HG03064 (cell line): ENCODE measurements around the gene IPP.
A peak's percentile ranks its signal among the peaks of the same experiment; 100 is the strongest.
"Not testable (repeated sequence)": the region's sequence is repeated elsewhere in the genome, so short reads cannot be mapped to it uniquely, and the experiment has no call there.

Experiments
- ATAC-seq: cut with Tn5 transposase; IDR thresholded peaks from one replicate; pipeline ENCODE4 v1.9.1; 2021; ENCODE audit warnings: low read depth; ENCODE audit not compliant: unreplicated experiment

Gene IPP

DNA sequence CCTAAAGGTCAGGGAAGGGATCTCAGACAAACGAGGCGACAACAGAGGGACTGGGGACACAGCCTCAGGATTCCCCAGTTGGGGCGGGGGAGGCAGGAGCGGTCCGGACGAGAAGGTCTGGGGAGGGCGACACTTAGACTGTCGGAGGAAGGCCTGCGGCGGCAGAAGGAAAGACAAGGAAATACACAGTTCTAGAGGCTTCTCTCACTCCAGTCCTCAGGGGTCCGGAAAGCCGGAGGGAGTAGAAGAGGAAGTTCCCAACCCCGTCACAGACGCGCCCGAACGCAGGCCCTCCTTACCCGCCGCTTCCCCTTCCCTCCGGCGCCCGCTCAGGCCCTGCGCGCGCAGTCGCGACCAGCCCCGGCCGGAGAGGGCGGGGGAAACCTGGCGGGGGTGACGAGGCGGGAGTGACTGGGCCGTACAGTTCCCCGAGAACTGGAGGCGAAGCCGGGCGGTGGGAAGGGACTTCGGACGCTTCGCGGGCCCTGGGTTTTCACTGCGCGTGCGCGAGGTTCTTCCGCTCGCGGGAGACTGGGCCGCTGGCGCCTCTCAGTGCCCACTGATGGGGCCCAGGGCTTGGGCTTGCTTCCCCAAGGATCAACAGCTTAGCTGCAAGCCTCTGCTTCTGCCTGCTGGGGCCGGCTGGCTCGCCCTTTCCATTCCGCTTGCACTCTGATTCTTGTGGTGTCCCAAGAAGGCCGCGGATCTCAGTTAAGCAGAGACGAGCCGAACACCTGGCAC, at the start of gene IPP:
Gene IPP, minus strand, starts transcription at position 356 of the 741 bp plus-strand sequence. CDS start 4,242 bp downstream, outside the sequence.
- peak; percentile 91 for ATAC-seq

DNA sequence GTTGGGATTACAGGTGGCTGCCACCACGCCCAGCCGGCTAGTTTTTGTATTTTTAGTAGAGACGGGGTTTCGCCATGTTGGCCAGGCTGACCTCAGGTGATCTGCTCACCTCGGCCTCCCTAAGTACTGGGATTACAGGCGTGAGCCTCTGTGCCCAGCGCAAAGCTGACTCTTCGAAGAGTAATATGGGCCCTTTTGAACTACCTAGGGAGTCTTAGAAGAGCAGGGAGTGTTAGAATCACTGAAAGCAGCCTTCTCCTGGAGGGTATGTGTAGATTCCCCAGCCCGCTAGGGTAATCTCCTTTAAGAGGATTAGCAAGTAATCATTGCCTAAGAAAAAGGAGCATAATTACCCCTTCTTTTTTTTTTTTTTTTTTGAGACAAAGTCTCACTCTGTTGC, 46.5 kb upstream of the IPP start:
- ATAC-seq, result no peak

DNA sequence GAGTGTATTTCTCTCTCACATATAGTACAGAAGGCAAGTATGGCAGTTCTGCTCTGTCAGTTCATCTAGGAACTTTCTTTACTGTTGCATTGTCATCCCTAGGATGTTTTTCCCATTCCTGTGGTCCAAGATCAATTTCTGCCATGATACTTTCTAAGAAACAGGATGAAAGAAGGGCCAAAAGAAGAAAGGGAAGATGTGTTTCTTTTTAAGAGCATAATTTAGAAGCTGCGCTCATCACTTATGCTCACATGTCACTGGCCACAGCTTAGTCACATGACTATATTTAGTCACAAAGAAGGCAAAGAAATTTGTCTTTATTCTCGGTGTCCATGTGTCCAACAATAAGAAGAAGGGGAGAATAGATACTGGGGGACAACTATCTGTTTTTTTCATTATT, 45.9 kb upstream of the IPP start:
- ATAC-seq, result no peak

DNA sequence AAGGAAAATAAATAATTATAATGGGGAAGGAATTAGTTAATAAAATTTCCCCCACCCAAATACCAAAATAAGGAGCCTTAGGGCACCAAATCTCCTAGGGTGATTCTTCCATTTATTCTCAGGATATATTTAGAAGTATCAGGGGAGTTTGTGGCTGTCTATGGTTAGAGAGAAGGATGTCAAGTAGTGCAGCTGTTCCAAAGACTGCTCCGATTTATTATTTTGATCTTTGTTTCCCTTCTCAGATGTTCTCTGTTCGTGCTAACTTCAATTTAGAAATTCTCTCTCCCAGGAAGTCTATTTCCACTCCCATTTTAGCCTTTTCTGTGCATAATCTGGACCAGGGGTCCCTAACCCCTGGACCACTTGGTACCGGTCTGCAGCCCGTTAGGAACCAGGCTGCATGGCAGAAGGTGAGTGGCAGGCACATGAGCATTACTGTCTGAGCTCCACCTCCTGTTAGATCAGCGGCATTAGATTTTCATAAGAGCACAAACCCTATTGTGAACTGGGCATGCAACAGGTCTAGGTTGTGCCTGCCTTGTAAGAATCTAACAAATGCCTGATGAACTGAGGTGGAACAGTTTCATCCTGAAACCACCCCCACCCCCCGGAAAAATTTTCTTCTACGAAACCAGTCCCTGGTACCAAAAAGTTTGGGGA, 43.6 kb upstream of the IPP start:
- ATAC-seq, result no peak

DNA sequence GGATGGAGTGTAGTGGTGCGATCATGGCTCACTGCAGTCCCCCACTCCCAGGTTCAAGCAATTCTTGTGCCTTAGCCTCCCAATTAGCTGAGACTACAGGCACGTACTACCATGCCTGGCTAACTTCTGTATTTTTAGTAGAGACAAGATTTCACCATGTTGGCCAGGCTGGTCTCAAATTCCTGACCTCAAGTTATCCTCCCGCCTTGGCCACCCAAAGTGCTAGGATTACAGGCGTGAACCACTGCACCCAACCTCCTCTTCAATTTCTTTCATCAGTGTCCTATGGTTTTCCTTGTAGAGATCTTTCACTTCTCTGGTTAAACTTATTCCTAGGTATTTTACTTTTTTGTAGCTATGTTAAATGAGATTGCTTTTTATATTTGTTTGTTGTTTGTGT, 42.3 kb upstream of the IPP start:
- ATAC-seq, result no peak

DNA sequence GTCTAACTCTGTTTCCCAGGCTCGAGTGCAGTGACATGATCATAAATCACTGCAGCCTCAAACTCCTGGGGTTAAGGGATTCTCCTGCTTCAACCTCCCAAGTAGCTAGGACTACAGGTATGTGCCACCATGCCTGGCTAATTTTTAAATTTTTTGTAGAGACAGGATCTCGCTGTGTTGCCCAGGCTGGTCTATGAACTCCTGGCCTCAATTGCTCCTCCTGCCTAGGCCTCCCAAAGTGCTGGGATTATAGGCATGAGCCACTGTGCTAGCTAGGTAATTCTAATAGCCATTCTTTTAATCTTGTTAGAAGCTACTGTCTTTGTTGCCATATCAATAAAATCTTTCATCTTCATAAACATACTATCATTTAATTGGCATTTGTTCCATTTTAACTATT, 39.1 kb upstream of the IPP start:
- no peak for ATAC-seq

DNA sequence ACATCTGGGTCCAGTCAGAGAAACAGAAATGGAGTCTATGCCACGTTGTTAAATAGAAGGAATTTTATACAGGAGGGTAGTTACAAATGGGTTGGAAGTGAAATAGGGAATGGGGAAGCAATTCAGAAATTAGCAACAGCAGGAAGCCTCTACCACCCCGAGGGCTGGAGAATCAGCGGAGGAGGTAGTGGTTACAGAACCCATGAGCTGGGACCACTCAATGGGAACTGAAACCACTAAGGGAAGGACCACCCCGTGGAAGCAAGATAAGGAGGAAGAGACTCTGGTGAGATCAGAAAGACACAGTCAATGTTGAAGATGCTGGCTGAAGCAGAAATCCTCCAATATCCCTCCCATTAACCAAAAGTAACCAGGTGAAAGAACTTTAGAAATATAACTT, 37.5 kb upstream of the IPP start:
- ATAC-seq, result no peak

DNA sequence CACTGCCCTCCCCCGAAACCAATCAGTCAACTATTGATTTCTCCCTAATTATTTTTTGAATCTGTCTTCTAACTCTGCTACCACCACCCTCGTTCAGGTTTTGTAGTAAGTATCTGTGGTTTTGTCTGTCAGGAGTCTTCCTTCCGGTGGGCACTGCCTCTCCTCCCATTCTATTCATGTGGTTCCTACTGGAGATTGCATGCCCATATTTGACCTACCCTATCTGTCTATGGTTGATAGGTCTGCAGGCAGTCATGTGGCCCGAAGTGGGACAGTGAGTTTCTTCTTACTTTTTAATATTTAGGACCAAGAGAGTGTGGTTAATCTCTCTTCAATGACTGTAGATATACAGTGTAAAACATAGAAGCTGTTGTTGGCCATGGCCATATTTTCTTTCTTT, 35.1 kb upstream of the IPP start:
- ATAC-seq, result no peak

DNA sequence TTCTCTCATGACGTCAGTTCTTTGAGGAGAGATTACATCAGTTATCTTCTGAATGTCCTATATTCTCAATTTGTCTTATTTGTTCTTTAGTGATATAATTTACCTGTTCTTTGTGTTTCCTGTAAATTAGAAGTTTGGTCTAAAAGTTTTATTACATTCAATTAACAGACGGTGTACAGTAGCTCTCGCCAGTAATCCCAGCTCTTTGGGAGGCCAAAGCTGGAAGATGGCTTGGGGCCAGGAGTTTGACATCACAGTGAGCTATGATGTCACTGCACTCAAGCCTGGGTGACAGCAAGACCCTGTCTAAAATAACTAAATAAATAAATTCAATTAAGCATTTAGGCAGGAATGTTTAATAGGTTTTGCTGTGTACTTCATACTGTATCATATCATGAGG, 25.3 kb upstream of the IPP start:
- no peak for ATAC-seq

DNA sequence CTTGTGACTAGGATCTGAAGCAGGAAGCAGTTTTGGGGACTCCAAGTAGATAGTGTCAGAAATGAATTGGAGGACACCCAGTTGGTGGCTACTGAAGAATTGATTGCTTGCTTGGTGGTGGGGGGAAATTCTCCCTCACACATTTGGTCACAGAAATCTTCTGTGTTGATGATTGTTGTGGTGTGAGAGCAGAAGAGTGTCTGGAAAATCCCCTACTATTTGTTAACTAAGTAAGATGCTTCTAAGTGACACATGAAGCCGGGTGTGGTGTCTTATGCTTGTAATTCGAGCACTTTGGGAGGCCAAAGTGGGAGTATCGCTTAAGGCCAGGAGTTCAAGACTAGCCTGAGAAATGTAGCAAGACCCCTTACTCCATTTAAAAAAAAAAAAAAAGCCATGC, 22.5 kb upstream of the IPP start:
- no peak for ATAC-seq

DNA sequence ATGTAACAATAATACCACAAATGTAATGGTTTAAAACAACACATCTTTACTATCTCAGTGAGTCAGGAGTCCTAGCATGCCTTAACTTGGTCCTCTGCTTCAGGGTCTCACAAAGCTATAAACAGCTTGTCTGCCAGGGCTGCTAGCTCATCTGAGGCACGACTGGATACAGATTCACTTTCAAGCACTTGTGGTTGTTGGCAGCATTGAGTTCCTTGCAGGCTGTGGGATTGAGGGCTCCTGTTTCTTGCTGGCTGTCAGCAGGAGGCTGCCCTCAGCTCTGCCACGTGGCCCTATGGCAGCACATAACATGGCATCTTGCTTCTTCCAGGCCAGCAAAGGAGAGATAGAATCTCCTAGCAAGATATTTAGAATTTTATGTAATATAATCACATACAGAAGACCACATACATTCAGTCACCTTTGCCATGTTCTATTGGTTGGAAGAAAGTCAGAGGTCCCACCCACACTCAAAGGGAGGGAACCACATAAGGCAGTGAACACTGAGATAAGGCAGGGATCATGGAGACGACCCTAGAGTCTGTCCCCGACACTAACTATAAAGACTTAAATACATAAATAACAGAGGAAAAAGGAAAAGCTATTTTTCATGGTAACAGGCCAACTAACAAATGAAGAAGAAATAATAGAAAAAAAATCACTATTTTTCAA, 18.9 kb upstream of the IPP start:
- ATAC-seq, result no peak

DNA sequence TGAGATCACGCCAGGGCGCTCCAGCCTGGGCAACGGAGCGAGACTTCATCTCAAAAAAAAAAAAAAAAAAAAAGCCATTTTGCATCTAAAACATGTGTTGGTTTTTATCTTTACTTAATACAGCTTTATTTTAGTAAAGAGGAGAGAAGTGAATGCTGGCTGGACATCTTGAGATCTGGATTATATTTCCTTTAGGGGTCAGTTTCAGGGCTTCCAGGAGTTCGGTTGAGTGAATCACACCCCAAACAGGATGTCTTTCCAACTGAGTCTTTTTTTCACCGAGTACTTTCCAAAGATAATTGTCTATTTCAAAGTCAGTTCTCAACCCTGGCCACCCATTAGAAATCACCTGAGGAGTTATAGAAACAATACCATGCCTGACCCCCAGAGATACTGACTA, 16.6 kb upstream of the IPP start:
- ATAC-seq, result no peak

DNA sequence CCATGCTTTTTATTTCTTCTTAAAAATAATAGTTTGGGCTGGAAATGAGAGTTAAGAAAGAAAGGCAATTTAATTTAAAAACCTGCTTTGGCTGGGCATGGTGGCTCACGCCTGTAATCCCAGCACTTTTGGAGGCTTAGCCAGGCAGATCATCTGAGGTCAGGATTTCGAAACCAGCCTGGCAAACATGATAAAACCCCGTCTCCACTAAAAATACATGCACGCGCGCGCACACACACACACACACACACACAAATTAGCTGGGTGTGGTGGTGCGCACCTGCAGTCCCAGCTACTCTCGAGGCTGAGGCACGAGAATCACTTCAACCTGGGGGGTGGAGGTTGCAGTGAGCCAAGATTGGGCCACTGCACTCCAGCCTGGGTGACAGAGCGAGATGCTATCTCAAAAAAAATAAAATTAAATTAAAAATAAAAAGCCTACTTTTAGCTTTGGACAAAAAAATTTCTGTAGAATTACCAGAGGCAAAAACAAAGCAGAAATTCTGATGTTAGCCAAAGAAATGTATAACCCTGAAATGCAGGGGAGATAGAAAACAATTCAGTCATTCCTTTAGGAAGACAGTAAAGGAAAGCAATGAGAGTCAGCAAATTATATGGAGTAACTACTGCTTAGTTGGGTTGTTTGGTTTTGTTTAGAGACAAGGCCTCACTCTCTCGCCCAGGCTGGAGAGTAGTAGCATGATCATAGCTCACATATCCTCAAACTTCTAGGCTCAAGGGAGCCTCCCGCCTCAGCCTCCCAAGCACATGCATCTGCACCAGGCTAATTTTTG, 15.7 kb upstream of the IPP start:
- no peak for ATAC-seq

DNA sequence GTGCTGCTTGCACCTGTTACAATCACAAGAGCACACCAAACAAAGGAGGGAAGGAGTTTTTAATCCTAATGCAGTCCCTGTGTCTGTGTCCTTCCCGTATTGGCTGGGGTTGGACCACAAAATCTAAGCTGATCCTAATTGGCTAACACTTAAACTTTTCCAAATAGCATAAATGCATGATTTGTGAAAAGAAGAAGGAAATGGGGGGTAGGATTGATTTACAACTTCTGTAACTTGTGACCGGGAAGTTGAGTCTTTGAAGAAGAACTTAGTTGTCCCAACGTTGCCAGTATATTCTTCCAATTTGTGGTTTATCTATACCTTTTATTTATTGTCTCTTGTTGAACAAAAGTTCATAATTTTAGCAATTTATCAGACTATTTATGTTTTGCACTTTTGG, 11.8 kb upstream of the IPP start:
- ATAC-seq, result no peak

DNA sequence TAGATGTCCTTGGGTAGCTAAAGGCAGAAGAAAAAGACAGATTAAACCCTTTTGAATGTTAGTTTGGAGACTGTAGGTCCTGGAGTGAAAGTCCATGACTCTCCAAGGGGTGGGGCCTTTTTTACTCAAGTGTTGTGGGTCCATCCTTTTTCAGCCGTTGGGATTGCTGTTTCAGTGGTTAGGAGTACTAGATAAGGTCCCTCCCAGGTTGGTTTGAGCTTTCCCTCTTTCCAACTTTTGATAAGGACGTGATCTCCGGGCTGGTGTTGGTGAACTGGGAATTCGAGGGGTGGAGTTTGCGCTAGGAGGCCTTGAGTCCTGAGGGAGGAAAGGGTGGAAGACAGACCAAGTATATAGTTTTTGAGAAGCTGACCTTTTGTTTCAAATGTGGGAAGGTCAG, 5.2 kb upstream of the IPP start:
- no peak for ATAC-seq

DNA sequence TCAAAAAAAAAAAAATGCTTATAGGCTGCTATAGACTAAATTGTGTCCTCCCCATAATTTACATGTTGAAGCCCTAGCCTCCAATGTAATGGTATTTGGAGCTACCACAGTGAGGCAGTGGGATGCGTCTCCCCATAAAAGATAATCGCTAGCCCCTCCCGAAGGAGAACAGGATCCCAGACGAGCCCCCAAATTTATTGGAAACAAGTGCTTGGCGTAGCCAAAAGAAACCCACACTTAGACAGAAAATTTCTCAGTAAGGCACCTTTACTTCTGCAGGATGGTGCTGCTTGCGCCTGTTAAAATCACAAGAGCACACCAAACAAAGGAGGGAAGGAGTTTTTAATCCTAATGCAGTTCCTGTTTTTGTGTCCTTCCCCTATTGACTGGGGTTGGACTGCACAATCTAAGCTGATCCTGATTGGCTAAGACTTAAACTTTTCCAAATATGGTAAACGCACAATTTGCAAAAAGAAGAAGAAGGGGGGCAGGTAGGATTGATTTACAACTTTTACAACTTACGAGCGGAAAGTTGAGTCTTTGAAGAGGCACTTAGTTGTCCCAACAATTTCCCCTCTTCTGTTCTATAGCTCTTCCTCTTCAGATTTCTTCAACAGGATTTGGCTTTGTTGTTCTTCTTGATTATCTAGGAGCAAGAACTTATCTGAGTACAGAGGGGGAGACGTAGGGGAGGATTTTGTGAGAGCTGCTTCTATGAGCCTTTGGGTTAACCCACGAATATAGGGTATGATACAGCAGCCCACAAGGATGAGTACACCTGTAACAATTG, 3.0 kb upstream of the IPP start:
- no peak for ATAC-seq

DNA sequence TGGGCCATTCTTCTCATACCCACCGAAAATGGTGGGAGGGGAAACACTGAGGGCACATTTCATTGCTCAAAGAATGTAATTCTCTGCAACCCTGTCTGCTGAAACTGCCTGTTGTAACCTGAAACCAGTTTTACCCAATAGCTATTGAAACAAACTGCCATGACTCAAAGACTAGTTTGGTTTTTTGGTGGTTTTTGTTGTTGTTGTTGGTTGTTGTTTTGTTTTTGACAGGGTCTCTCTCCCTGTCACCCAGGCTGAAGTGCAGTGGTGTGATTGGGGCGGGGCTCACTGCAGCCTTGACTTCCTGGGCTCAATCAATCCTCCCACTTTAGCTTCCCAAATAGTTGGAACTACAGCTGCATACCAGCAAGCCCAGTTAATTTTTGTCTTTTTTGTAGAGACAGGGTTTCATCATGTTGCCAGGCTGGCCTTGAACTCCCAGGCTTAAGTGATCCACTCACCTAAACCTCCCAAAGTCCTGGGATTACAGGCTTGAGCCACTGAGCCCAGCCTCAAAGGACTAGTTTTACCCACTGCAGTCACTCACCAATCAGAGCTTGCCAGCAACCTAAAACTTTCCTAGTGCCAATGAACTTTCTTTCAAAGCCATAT, 2.1 kb upstream of the IPP start:
- no peak for ATAC-seq

DNA sequence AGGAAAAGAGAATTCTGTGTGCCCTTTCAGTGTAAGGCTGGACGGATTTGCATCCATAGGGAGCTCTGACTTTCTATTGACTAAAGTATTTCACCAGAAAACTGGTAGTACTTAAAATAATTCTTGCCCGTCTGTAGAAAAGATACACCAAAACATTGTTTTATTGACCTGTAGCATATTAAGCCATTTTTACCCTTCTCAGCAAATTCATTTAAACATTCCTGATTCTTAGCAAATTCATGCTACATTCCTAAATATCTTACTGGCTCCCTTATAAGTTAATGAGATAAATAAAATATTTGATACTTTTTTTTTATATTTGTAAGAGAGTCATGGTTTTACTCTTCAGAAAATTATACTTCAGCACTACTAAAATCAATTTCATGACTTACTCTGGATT, 1.6 kb upstream of the IPP start:
- ATAC-seq, result no peak

DNA sequence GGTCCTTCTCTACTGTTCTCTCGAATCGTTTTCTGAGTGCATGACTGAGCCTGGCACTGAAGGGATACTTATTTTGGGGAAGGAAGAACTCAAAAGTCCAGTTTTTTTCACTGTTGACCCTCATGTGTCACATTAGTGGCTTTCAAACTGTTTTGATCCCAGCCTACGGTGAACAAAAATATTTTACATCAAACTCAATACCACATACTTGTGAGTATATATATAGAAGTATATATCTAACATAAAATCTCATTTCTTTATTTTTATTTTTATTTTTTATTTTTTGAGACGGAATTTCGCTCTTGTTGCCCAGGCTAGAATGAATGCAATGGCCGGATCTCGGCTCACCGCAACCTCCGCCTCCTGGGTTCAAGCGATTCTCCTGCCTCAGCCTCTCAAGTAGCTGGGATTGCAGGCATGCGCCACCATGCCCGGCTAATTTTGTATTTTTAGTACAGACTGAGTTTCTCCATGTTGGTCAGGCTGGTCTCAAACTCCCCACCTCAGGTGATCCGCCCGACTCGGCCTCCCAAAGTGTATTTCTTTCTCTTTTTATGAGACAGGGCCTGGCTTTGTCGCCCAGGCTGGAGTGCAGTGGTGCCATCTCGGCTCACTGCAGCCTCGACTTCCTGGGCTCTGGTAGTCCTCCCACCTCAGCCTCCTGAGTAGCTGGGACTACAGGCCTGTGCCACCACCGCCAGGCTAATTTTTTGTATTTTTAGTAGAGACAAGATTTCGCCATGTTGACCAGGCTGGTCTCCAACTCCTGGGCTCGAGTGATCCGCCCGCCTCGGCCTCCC, 786 bp upstream of the IPP start:
- not testable (repeated sequence) for ATAC-seq
